Measurements from ENCODE around the gene FAM117A.

GRCh38 chr17:49748223-49748622 lies 15.7 kb downstream of the FAM117A start:
- TF ChIP-seq POLR2A (IDR thresholded peaks at IDR 0.05): no peak
- TF ChIP-seq, protein P1, sequence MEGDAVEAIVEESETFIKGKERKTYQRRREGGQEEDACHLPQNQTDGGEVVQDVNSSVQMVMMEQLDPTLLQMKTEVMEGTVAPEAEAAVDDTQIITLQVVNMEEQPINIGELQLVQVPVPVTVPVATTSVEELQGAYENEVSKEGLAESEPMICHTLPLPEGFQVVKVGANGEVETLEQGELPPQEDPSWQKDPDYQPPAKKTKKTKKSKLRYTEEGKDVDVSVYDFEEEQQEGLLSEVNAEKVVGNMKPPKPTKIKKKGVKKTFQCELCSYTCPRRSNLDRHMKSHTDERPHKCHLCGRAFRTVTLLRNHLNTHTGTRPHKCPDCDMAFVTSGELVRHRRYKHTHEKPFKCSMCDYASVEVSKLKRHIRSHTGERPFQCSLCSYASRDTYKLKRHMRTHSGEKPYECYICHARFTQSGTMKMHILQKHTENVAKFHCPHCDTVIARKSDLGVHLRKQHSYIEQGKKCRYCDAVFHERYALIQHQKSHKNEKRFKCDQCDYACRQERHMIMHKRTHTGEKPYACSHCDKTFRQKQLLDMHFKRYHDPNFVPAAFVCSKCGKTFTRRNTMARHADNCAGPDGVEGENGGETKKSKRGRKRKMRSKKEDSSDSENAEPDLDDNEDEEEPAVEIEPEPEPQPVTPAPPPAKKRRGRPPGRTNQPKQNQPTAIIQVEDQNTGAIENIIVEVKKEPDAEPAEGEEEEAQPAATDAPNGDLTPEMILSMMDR (IDR thresholded peaks at IDR 0.05): no peak

Measured in adrenal gland (tissue), 5 donors.